Stimulated activated CD8-positive, alpha-beta memory T cell treated with anti-CD3 and anti-CD28 coated beads, Interleukin-15, amount 100 ng/mL, for 48 hours (primary cell): ENCODE measurements around the gene TNPO2.
"Not testable (repeated sequence)": the region's sequence is repeated elsewhere in the genome, so short reads cannot be mapped to it uniquely, and the experiment has no call there.

ENCODE experiments used
- DNase-seq, 2 donors: peaks; one replicate each; pipeline ENCODE4 v3.0.0-alpha.2; 2020; ENCODE audit warnings: low read depth in 2 of 2

The TNPO2 gene

GRCh38 chr19:12736995-12737834 is 13.5 kb upstream of the TNPO2 start, which contains the start of gene GET3:
GET3 (plus strand) TSS chr19:12737497; CDS start chr19:12737506, 9 bp downstream.
- peak; percentile 64 to 71 for DNase-seq

- peak in 1 of 2 donors; percentile 54 for DNase-seq
Measured at GRCh38 chr19:12733369-12734214, 9.9 kb upstream of the TNPO2 start.

GRCh38 chr19:12731337-12731736 is 7.6 kb upstream of the TNPO2 start:
- DNase-seq, result no peak

GRCh38 chr19:12730064-12730463 is 6.3 kb upstream of the TNPO2 start:
- no peak for DNase-seq

- DNase-seq, result no peak
Measured at GRCh38 chr19:12727745-12728433, 4.2 kb upstream of the TNPO2 start.

GRCh38 chr19:12726988-12727316 is 3.2 kb upstream of the TNPO2 start:
- DNase-seq, result no peak

- not testable (repeated sequence) for DNase-seq
Measured at GRCh38 chr19:12725612-12726011, 1.9 kb upstream of the TNPO2 start.

- no peak for DNase-seq
Measured at GRCh38 chr19:12723381-12723640, 421 bp downstream of the TNPO2 start.

- peak; percentile 92 for DNase-seq
Measured at GRCh38 chr19:12722566-12723380, 959 bp downstream of the TNPO2 start.

GRCh38 chr19:12721656-12722565 is 1.8 kb downstream of the TNPO2 start:
- no peak for DNase-seq

GRCh38 chr19:12720851-12721655 is 2.7 kb downstream of the TNPO2 start:
- DNase-seq, result no peak

- no peak for DNase-seq
Measured at GRCh38 chr19:12720296-12720695, 3.4 kb downstream of the TNPO2 start.

- no peak for DNase-seq
Measured at GRCh38 chr19:12715929-12716328, 7.8 kb downstream of the TNPO2 start.

- DNase-seq, result no peak
Measured at GRCh38 chr19:12715102-12715501, 8.6 kb downstream of the TNPO2 start.

GRCh38 chr19:12713304-12713703 is 10.4 kb downstream of the TNPO2 start:
- not testable (repeated sequence) for DNase-seq

- DNase-seq, result not testable (repeated sequence)
Measured at GRCh38 chr19:12712077-12712476, 11.7 kb downstream of the TNPO2 start.

- no peak for DNase-seq
Measured at GRCh38 chr19:12711187-12711586, 12.5 kb downstream of the TNPO2 start.

GRCh38 chr19:12708641-12709040 is 15.1 kb downstream of the TNPO2 start:
- DNase-seq, result no peak

- DNase-seq, result no peak
Measured at GRCh38 chr19:12706332-12706718, 17.4 kb downstream of the TNPO2 start.
